ENCODE data around the gene PSD2. TPM values are rescaled to one million over a fixed set of nuclear protein-coding genes. Genes with fewer than 3 reads are reported as not detected.

The PSD2 gene
- total RNA-seq, 1 experiment from 2014 or later, result 0.79 TPM

DNA sequence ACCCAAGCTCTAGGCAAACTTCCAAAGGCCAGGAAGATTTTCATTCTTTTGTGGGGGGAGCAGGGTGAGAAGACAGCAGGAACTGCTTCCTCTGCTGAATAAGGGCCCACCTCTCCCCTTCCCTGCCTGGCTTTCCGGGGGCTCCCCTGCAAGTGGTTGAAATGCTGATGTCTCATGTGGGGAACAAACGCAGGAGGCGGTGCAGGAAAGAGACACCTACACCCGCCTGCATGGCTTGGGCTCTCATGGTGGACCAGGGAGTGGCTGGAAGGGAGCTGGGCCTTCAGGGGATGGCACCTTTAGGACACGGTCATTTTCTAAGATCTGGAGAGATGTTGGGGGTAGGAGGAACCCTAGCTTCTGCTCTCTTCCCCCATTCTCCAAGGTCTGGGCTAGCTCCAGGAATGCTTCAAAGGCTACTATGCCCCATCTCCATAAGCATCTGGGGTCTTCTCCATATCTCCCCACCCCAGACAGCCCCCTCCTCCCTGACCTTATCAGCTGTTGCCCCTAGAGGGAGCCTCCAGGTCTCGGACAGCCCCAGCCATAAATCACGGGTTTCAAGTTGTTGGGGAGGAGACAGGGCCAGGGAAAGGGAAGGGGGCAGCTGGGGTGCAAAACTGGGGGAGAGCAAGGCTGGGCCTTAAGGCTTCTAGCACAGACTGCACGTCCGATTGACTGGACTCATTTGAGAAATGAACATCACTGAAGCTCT lies 76.6 kb downstream of the PSD2 start:
- Histone ChIP-seq H3K4me2 (ENCODE audit: low read length) (no peak overlapping the region), H3K4me1 (ENCODE audit: control insufficient read depth in 1 of 2, insufficient read depth in 2 of 2, low read length in 2 of 2) (peaks cover 8 to 9% of the 10 kb centered on the region in 2 experiments), H3K9ac (ENCODE audit: low read length) (no peak overlapping the region), H3K4me3 (replicated peaks in 1 of 2; ENCODE audit: low read depth in 1 of 2, low read length in 2 of 2) (no peak overlapping the region), H3K79me2 (ENCODE audit: insufficient read depth, low read length) (no peaks in the 10 kb centered on the region), H3K27ac (ENCODE audit: low read depth, low read length) (no peak overlapping the region), H4K20me1 (ENCODE audit: insufficient read depth) (no peaks in the 10 kb centered on the region), H3K9me2 (ENCODE audit: insufficient read depth) (no peaks in the 10 kb centered on the region), H3K27me3 (ENCODE audit: insufficient read depth, low read length) (no peaks in the 10 kb centered on the region), H2AFZ (ENCODE audit: low read depth, low read length, poor library complexity, severe bottlenecking) (no peak overlapping the region), H3K9me3 (ENCODE audit: control insufficient read depth in 1 of 2, insufficient read depth in 1 of 2, low read depth in 1 of 2, low read length in 2 of 2) (no peaks in the 10 kb centered on the region), H3K36me3 (ENCODE audit: control insufficient read depth in 1 of 2, insufficient read depth in 2 of 2, low read length in 2 of 2) (no peaks in the 10 kb centered on the region)
- DNase-seq (ENCODE audit: low read depth, low spot score) (no peak), ATAC-seq (no peak)
- intact Hi-C loops (cut with micrococcal nuclease), result no loop called here
- CTCF ChIA-PET, result interaction anchor here (1.0 to 1.2 kb wide), 2 partner anchors 85 to 96 kb away, joined by 4 read pairs; no protein-coding TSS in a partner anchor
- BruUV-seq (replicated peaks), result no TSS peak
- RAD21 ChIA-PET (ENCODE audit: low non-redundant PET in 1 of 2, low total read pairs in 2 of 2, uncharacterized antibody in 2 of 2, unreplicated experiment in 2 of 2), result interaction anchor here in 1 of 2 experiments (1.7 kb wide), 1 partner anchor 96 kb away, joined by 4 read pairs; no protein-coding TSS in a partner anchor
- TF ChIP-seq RAD21 (IDR thresholded peaks at IDR 0.05; ENCODE audit: low read depth) (peak; percentile 34; the same call in 1 of the 2 replicates), CTCF (IDR thresholded peaks at IDR 0.05 in 2 of 3, conservative IDR thresholded peaks at IDR 0.05 in 1 of 3; ENCODE audit: borderline replicate concordance in 1 of 3, insufficient read depth in 1 of 3, low read depth in 2 of 3, low read length in 2 of 3) (peak; percentile 28 to 46 (median 35); a peak in 4 of 6 replicates), EGR1 (IDR thresholded peaks at IDR 0.05; ENCODE audit: low read depth) (no peak)
- POLR2A ChIA-PET, result no interaction called here
